Fibroblast of lung (primary cell): ENCODE measurements around the gene IL17REL. TPM values are rescaled to one million over a fixed set of nuclear protein-coding genes. Genes with fewer than 3 reads are reported as not detected.

ENCODE experiments used
- DNase-seq, 2 donors: peaks; one replicate each; pipeline versions ENCODE4 v3.0.0 to v3.0.0-alpha.2; 2010; ENCODE audit warnings: low read depth in 2 of 2
- H2AFZ ChIP-seq: 2 replicates; pipeline ENCODE4 v1.5.1; 2012; ENCODE audit warnings: low read length, control low read depth, inconsistent platforms
- H3K27ac ChIP-seq: 2 replicates; pipeline ENCODE4 v1.5.1; 2011; ENCODE audit warnings: low read length, control low read depth; ENCODE audit not compliant: insufficient read depth
- H3K27me3 ChIP-seq: 2 replicates; pipeline ENCODE4 v1.5.1; 2011; ENCODE audit warnings: mild to moderate bottlenecking, low read length; ENCODE audit not compliant: control insufficient read depth, insufficient read depth
- H3K36me3 ChIP-seq: 2 replicates; pipeline ENCODE4 v1.5.1; 2011; ENCODE audit warnings: low read length; ENCODE audit not compliant: control insufficient read depth, insufficient read depth
- H3K4me1 ChIP-seq: 2 replicates; pipeline ENCODE4 v1.5.1; 2011; ENCODE audit warnings: low read length; ENCODE audit not compliant: control insufficient read depth, insufficient read depth; ENCODE audit errors: extremely low read depth
- H3K4me2 ChIP-seq: 2 replicates; pipeline ENCODE4 v1.5.1; 2011; ENCODE audit warnings: low read length, control low read depth; ENCODE audit not compliant: insufficient read depth; ENCODE audit errors: extremely low read depth
- H3K4me3 ChIP-seq, 4 experiments: fragments of 200-600 bp in 1 of 4; sonication (generic) in 1 of 4; replicated peaks in 1 of 4; 2 replicates each; pipeline ENCODE4 v1.5.1; 2011 to 2016; ENCODE audit warnings: low read length in 4 of 4, low read depth in 3 of 4, mild to moderate bottlenecking in 3 of 4, control low read depth in 2 of 4, inconsistent platforms in 1 of 4, mixed read lengths in 1 of 4; ENCODE audit not compliant: insufficient read depth in 1 of 4; ENCODE audit errors: control extremely low read depth in 1 of 4
- H3K79me2 ChIP-seq: 2 replicates; pipeline ENCODE4 v1.5.1; 2012; ENCODE audit warnings: mild to moderate bottlenecking, low read length, inconsistent platforms; ENCODE audit not compliant: control insufficient read depth, insufficient read depth
- H3K9ac ChIP-seq: 2 replicates; pipeline ENCODE4 v1.5.1; 2011; ENCODE audit warnings: mild to moderate bottlenecking, low read length, control low read depth; ENCODE audit not compliant: insufficient read depth
- H3K9me3 ChIP-seq: 2 replicates; pipeline ENCODE4 v1.5.1; 2012; ENCODE audit warnings: low read depth, low read length; ENCODE audit not compliant: control insufficient read depth, insufficient read depth
- H4K20me1 ChIP-seq: 2 replicates; pipeline ENCODE4 v1.5.1; 2011; ENCODE audit warnings: low read length; ENCODE audit not compliant: control insufficient read depth, insufficient read depth; ENCODE audit errors: extremely low read depth
- CTCF ChIP-seq, 2 donors: IDR thresholded peaks in 1 of 2; conservative IDR thresholded peaks in 1 of 2; 1 replicate in 1 of 2; 2 replicates in 1 of 2; pipeline ENCODE4 v1.5.1; 2011 to 2012; ENCODE audit warnings: low read length in 2 of 2, control low read depth in 1 of 2, inconsistent platforms in 1 of 2, low read depth in 1 of 2, mild to moderate bottlenecking in 1 of 2
- EZH2 ChIP-seq: IDR thresholded peaks from 2 replicates; pipeline ENCODE4 v1.5.1; 2012; ENCODE audit warnings: low read length, control low read depth, mild to moderate bottlenecking; ENCODE audit errors: missing control alignments
- polyA plus RNA-seq, 2 donors: library from polyadenylated mRNA; depleted of rRNA in 1 of 2; stranded (reverse) in 1 of 2; unstranded in 1 of 2; fragments of >200 nt; gene quantifications; 2 replicates each; pipeline ENCODE4 v1.2.1, GENCODE V29; 2011 to 2012; ENCODE audit warnings: missing spikeins in 1 of 2
- total RNA-seq: library from RNA; depleted of rRNA; stranded (reverse); fragments of >200 nt; gene quantifications from 2 replicates; pipeline ENCODE4 v1.2.1, GENCODE V29; 2014

Gene IL17REL
- total and polyA plus RNA-seq, 2 donors (not counting 1 experiment from before 2014, with no cell fraction given) = under 0.01 TPM; not detected in 1

GRCh38 chr22:49956914-49957825 lies 55.4 kb downstream of the IL17REL start:
- no peak for DNase-seq
- H3K9me3 ChIP-seq = no peaks in the 10 kb centered on the region
- peaks cover 11% of the 10 kb centered on the region for H3K4me1 ChIP-seq
- H3K79me2 ChIP-seq = peaks cover 13% of the 10 kb centered on the region
- no peak overlapping the region for H3K27ac ChIP-seq
- peaks cover 5% of the 10 kb centered on the region for H3K36me3 ChIP-seq
- H3K4me2 ChIP-seq = no peak overlapping the region
- H3K4me3 ChIP-seq = no peak overlapping the region
- H2AFZ ChIP-seq = no peak overlapping the region
- no peak for TF ChIP-seq CTCF (conservative IDR thresholded peaks at IDR 0.05 in 1 of 2, IDR thresholded peaks at IDR 0.05 in 1 of 2; ENCODE audit: low read depth in 1 of 2, low read length in 2 of 2)
- no peak for TF ChIP-seq EZH2
- no peaks in the 10 kb centered on the region for H3K27me3 ChIP-seq
- no peak overlapping the region for H3K9ac ChIP-seq
- no peaks in the 10 kb centered on the region for H4K20me1 ChIP-seq

GRCh38 chr22:49956418-49956770 lies 56.2 kb downstream of the IL17REL start:
- no peaks in the 10 kb centered on the region for H3K36me3 ChIP-seq
- peaks cover 19% of the 10 kb centered on the region for H3K4me1 ChIP-seq
- H3K27me3 ChIP-seq = no peaks in the 10 kb centered on the region
- no peaks in the 10 kb centered on the region for H3K9me3 ChIP-seq
- peaks cover 7% of the 10 kb centered on the region for H3K79me2 ChIP-seq
- H3K4me2 ChIP-seq = no peak overlapping the region
- no peak overlapping the region for H3K9ac ChIP-seq
- H3K4me3 ChIP-seq = no peak overlapping the region
- TF ChIP-seq EZH2 (no peak), CTCF (conservative IDR thresholded peaks at IDR 0.05 in 1 of 2, IDR thresholded peaks at IDR 0.05 in 1 of 2; ENCODE audit: low read depth in 1 of 2, low read length in 2 of 2) (no peak)
- no peaks in the 10 kb centered on the region for H4K20me1 ChIP-seq
- DNase-seq = no peak
- H2AFZ ChIP-seq = no peak overlapping the region
- H3K27ac ChIP-seq = no peak overlapping the region

- Histone ChIP-seq H3K4me3 (no peak overlapping the region), H4K20me1 (no peaks in the 10 kb centered on the region), H3K27ac (no peak overlapping the region), H2AFZ (no peak overlapping the region), H3K4me2 (no peak overlapping the region), H3K27me3 (no peaks in the 10 kb centered on the region), H3K4me1 (peaks cover 19% of the 10 kb centered on the region), H3K36me3 (no peaks in the 10 kb centered on the region), H3K9me3 (no peaks in the 10 kb centered on the region), H3K79me2 (peaks cover 1% of the 10 kb centered on the region), H3K9ac (no peak overlapping the region)
- no peak for TF ChIP-seq CTCF (conservative IDR thresholded peaks at IDR 0.05 in 1 of 2, IDR thresholded peaks at IDR 0.05 in 1 of 2; ENCODE audit: low read depth in 1 of 2, low read length in 2 of 2)
- no peak for TF ChIP-seq EZH2
- DNase-seq = no peak
Observed at GRCh38 chr22:49955581-49956417, 56.8 kb downstream of the IL17REL start.
